ENCODE measurements around the gene CRNN.

The CRNN gene

GRCh38 chr1:152442301-152442700, 28.2 kb upstream of the CRNN start:
- H3K4me1 ChIP-seq (ENCODE audit: insufficient read depth, low read length), result no peaks in the 10 kb centered on the region
- H3K9ac ChIP-seq (ENCODE audit: low read depth, low read length), result no peak overlapping the region
- H3K9me3 ChIP-seq (ENCODE audit: control insufficient read depth, insufficient read depth, low read length), result no peaks in the 10 kb centered on the region
- H3K36me3 ChIP-seq (ENCODE audit: insufficient read depth, low read length), result no peaks in the 10 kb centered on the region

GRCh38 chr1:152441756-152442155, 27.7 kb upstream of the CRNN start:
- Histone ChIP-seq H3K9me3 (ENCODE audit: control insufficient read depth, insufficient read depth, low read length) (no peaks in the 10 kb centered on the region), H3K9ac (ENCODE audit: low read depth, low read length) (no peak overlapping the region), H3K4me1 (ENCODE audit: insufficient read depth, low read length) (no peaks in the 10 kb centered on the region), H3K36me3 (ENCODE audit: insufficient read depth, low read length) (no peaks in the 10 kb centered on the region)

GRCh38 chr1:152440635-152441471, 26.8 kb upstream of the CRNN start:
- no peaks in the 10 kb centered on the region for H3K36me3 ChIP-seq (ENCODE audit: insufficient read depth, low read length)
- H3K4me1 ChIP-seq (ENCODE audit: insufficient read depth, low read length), result no peaks in the 10 kb centered on the region
- H3K9ac ChIP-seq (ENCODE audit: low read depth, low read length), result no peak overlapping the region
- H3K9me3 ChIP-seq (ENCODE audit: control insufficient read depth, insufficient read depth, low read length), result no peaks in the 10 kb centered on the region

GRCh38 chr1:152436593-152437496, 22.8 kb upstream of the CRNN start:
- Histone ChIP-seq H3K9ac (ENCODE audit: low read depth, low read length) (no peak overlapping the region), H3K9me3 (ENCODE audit: control insufficient read depth, insufficient read depth, low read length) (no peaks in the 10 kb centered on the region), H3K4me1 (ENCODE audit: insufficient read depth, low read length) (no peaks in the 10 kb centered on the region), H3K36me3 (ENCODE audit: insufficient read depth, low read length) (no peaks in the 10 kb centered on the region)

GRCh38 chr1:152427458-152427857, 13.4 kb upstream of the CRNN start:
- Histone ChIP-seq H3K9ac (ENCODE audit: low read depth, low read length) (no peak overlapping the region), H3K9me3 (ENCODE audit: control insufficient read depth, insufficient read depth, low read length) (peaks cover 3% of the 10 kb centered on the region; the same call in 1 of the 2 replicates), H3K36me3 (ENCODE audit: insufficient read depth, low read length) (no peaks in the 10 kb centered on the region), H3K4me1 (ENCODE audit: insufficient read depth, low read length) (no peaks in the 10 kb centered on the region)

GRCh38 chr1:152426731-152427130, 12.7 kb upstream of the CRNN start:
- Histone ChIP-seq H3K9me3 (ENCODE audit: control insufficient read depth, insufficient read depth, low read length) (peaks cover 3% of the 10 kb centered on the region; the same call in 1 of the 2 replicates), H3K9ac (ENCODE audit: low read depth, low read length) (no peak overlapping the region), H3K36me3 (ENCODE audit: insufficient read depth, low read length) (no peaks in the 10 kb centered on the region), H3K4me1 (ENCODE audit: insufficient read depth, low read length) (no peaks in the 10 kb centered on the region)

- H3K9ac ChIP-seq (ENCODE audit: low read depth, low read length), result no peak overlapping the region
- H3K36me3 ChIP-seq (ENCODE audit: insufficient read depth, low read length), result no peaks in the 10 kb centered on the region
- no peaks in the 10 kb centered on the region for H3K4me1 ChIP-seq (ENCODE audit: insufficient read depth, low read length)
- H3K9me3 ChIP-seq (ENCODE audit: control insufficient read depth, insufficient read depth, low read length), result no peaks in the 10 kb centered on the region; the same call in 1 of the 2 replicates
Observed at GRCh38 chr1:152419917-152420316, 5.9 kb upstream of the CRNN start.

- H3K4me1 ChIP-seq (ENCODE audit: insufficient read depth, low read length), result no peaks in the 10 kb centered on the region
- no peak overlapping the region for H3K9ac ChIP-seq (ENCODE audit: low read depth, low read length)
- no peaks in the 10 kb centered on the region for H3K36me3 ChIP-seq (ENCODE audit: insufficient read depth, low read length)
- H3K9me3 ChIP-seq (ENCODE audit: control insufficient read depth, insufficient read depth, low read length), result no peaks in the 10 kb centered on the region
Observed at GRCh38 chr1:152415454-152416227, 1.6 kb upstream of the CRNN start.

GRCh38 chr1:152412756-152413155, 1.3 kb downstream of the CRNN start:
- Histone ChIP-seq H3K4me1 (ENCODE audit: insufficient read depth, low read length) (no peaks in the 10 kb centered on the region), H3K36me3 (ENCODE audit: insufficient read depth, low read length) (no peaks in the 10 kb centered on the region), H3K9me3 (ENCODE audit: control insufficient read depth, insufficient read depth, low read length) (no peaks in the 10 kb centered on the region), H3K9ac (ENCODE audit: low read depth, low read length) (no peak overlapping the region)

GRCh38 chr1:152411134-152411533, 2.9 kb downstream of the CRNN start:
- Histone ChIP-seq H3K9ac (ENCODE audit: low read depth, low read length) (no peak overlapping the region), H3K4me1 (ENCODE audit: insufficient read depth, low read length) (no peaks in the 10 kb centered on the region), H3K9me3 (ENCODE audit: control insufficient read depth, insufficient read depth, low read length) (no peaks in the 10 kb centered on the region), H3K36me3 (ENCODE audit: insufficient read depth, low read length) (no peaks in the 10 kb centered on the region)

GRCh38 chr1:152410599-152410998, 3.5 kb downstream of the CRNN start:
- Histone ChIP-seq H3K9ac (ENCODE audit: low read depth, low read length) (no peak overlapping the region), H3K9me3 (ENCODE audit: control insufficient read depth, insufficient read depth, low read length) (no peaks in the 10 kb centered on the region), H3K36me3 (ENCODE audit: insufficient read depth, low read length) (no peaks in the 10 kb centered on the region), H3K4me1 (ENCODE audit: insufficient read depth, low read length) (no peaks in the 10 kb centered on the region)

- Histone ChIP-seq H3K9me3 (ENCODE audit: control insufficient read depth, insufficient read depth, low read length) (no peaks in the 10 kb centered on the region), H3K9ac (ENCODE audit: low read depth, low read length) (no peak overlapping the region), H3K4me1 (ENCODE audit: insufficient read depth, low read length) (no peaks in the 10 kb centered on the region), H3K36me3 (ENCODE audit: insufficient read depth, low read length) (no peaks in the 10 kb centered on the region)
Observed at GRCh38 chr1:152410028-152410427, 4.0 kb downstream of the CRNN start.

- Histone ChIP-seq H3K9me3 (ENCODE audit: control insufficient read depth, insufficient read depth, low read length) (no peaks in the 10 kb centered on the region), H3K9ac (ENCODE audit: low read depth, low read length) (no peak overlapping the region), H3K36me3 (ENCODE audit: insufficient read depth, low read length) (no peaks in the 10 kb centered on the region), H3K4me1 (ENCODE audit: insufficient read depth, low read length) (no peaks in the 10 kb centered on the region)
Observed at GRCh38 chr1:152408664-152409063, 5.4 kb downstream of the CRNN start.
